Measurements from ENCODE around the gene ABCC1. TPM values are rescaled to one million over a fixed set of nuclear protein-coding genes. Genes with fewer than 3 reads are reported as not detected.

ABCC1 gene
- total and polyA plus RNA-seq, 4 donors, result 2.9 to 61.9 (median 43.6) TPM

DNA sequence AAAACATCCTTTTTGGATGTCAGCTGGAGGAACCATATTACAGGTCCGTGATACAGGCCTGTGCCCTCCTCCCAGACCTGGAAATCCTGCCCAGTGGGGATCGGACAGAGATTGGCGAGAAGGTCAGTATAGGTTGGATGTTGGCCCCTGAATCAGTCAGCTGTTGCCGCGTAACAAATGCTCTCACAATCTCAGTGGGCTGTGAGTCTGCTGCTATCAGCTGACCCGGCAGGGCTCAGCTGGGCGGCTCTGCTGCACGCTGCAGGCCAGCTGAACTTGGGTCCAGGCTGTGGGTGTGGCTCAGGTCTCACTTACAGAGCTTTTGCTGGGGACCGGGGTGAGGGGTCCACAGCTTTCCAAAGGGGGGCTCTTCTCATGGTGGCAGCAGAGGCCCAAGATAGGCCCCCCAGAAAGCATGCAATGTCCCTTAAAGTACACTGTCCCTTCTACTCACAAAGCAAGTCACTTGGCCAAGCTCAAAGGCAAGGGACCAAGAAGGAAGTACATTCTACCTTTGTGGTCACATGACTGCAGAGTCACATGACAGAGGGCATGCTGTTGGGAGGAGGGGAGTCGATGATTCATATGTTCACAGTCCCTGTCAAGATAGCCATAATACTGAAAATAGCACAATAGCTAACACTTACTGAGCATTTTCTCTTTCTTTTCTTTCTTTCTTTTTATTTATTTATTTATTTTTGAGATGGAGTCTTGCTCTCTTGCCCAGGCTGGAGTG, 134.2 kb downstream of the ABCC1 start:
- Histone ChIP-seq H3K27ac (ENCODE audit: low read depth in 1 of 2, low read length in 2 of 2) (no peak overlapping the region), H3K27me3 (ENCODE audit: control insufficient read depth in 1 of 2, insufficient read depth in 2 of 2, low read length in 1 of 2) (no peaks in the 10 kb centered on the region), H3K9me3 (ENCODE audit: control insufficient read depth, low read length) (no peaks in the 10 kb centered on the region), H3K4me1 (ENCODE audit: control insufficient read depth in 1 of 2, insufficient read depth in 2 of 2, low read length in 2 of 2) (no peaks in the 10 kb centered on the region), H3K36me3 (ENCODE audit: control insufficient read depth in 1 of 2, insufficient read depth in 2 of 2, low read length in 1 of 2) (peaks cover 0 to 4% of the 10 kb centered on the region in 2 donors), H3K4me3 (ENCODE audit: low read length in 2 of 2) (no peak overlapping the region)
- 96 to 97% methylated on average over 10 of the region's 10 CpGs for WGBS, 2 donors
- no peak for ATAC-seq (ENCODE audit: low FRiP score)
- intact Hi-C loops (cut with DNase I), result loop anchor here in 1 of 2 donors (10.0 kb wide), 1 partner anchor 229 kb away; the partner anchor contains the start of gene MYH11
- DNase-seq, result no peak

DNA sequence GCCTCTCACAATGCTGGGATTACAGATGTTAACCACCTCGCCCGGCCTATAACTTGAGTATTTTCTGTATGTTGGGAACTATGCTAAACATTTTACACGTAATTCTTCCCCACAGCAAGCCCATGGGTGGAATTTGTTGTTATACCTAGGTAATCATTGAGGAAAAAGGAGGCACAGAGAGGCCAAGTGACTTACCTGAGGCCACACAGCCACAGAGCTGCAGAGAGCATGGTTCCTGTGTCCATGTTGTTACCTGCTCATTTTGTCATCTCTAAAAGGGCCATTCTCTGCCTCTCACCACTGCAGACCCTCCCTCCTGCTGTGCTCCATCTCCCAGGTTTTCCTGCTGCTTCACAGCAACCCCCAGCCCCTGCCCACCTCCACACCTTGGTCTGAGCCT, 135.5 kb downstream of the ABCC1 start:
- Histone ChIP-seq H3K4me3 (ENCODE audit: low read length in 2 of 2) (no peak overlapping the region), H3K36me3 (ENCODE audit: control insufficient read depth in 1 of 2, insufficient read depth in 2 of 2, low read length in 1 of 2) (peaks cover 0 to 4% of the 10 kb centered on the region in 2 donors), H3K9me3 (ENCODE audit: control insufficient read depth, low read length) (no peaks in the 10 kb centered on the region), H3K27me3 (ENCODE audit: control insufficient read depth in 1 of 2, insufficient read depth in 2 of 2, low read length in 1 of 2) (no peaks in the 10 kb centered on the region), H3K27ac (ENCODE audit: low read depth in 1 of 2, low read length in 2 of 2) (no peak overlapping the region), H3K4me1 (ENCODE audit: control insufficient read depth in 1 of 2, insufficient read depth in 2 of 2, low read length in 2 of 2) (peaks cover 0 to 3% of the 10 kb centered on the region in 2 donors)
- 91 to 97% methylated on average over 3 of the region's 3 CpGs for WGBS, 2 donors
- DNase-seq, result no peak
- intact Hi-C loops (cut with DNase I), result loop anchor here in 1 of 2 donors (10.0 kb wide), 1 partner anchor 230 kb away; the partner anchor contains the start of gene MYH11
- no peak for ATAC-seq (ENCODE audit: low FRiP score)

DNA sequence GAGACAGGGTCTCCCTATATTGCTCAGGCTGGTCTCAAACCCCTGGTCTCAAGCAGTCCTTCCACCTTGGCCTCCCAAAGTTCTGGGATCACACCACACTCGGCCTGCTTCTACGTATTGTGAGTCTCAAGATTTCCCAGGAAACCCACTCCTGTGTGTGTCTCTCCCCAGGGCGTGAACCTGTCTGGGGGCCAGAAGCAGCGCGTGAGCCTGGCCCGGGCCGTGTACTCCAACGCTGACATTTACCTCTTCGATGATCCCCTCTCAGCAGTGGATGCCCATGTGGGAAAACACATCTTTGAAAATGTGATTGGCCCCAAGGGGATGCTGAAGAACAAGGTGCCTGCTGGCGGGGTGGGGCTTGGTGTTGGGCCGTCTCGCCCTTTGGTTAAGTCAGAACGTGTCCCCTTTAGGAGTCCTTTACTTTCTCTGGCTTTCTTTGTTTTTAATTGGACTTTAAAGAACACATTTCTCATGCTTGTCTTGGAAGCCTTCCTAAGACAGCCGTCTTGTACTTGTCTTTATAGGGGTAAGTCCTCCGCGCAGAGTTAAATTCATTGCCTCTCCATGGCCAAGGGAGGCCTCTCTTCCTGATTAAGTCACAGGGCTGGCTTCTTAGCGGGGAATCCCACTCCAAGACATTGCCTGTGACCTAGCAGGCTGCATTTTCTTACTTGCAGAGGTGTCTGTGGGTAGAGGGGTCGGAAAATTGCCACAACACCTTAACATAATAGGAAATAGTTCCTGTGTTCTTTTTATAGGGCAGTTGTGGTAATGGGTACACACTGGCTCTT, 137.4 kb downstream of the ABCC1 start:
- Histone ChIP-seq H3K27me3 (ENCODE audit: control insufficient read depth in 1 of 2, insufficient read depth in 2 of 2, low read length in 1 of 2) (no peaks in the 10 kb centered on the region), H3K36me3 (ENCODE audit: control insufficient read depth in 1 of 2, insufficient read depth in 2 of 2, low read length in 1 of 2) (peaks cover 0 to 4% of the 10 kb centered on the region in 2 donors), H3K9me3 (ENCODE audit: control insufficient read depth, low read length) (no peaks in the 10 kb centered on the region), H3K4me3 (ENCODE audit: low read length in 2 of 2) (no peak overlapping the region), H3K4me1 (ENCODE audit: control insufficient read depth in 1 of 2, insufficient read depth in 2 of 2, low read length in 2 of 2) (peaks cover 0 to 3% of the 10 kb centered on the region in 2 donors), H3K27ac (ENCODE audit: low read depth in 1 of 2, low read length in 2 of 2) (peak overlapping the region in 1 of 2 donors; percentile 85)
- WGBS, 2 donors, result 7 to 11% methylated on average over 18 of the region's 18 CpGs
- peak; percentile 65 for ATAC-seq (ENCODE audit: low FRiP score)
- no peak for DNase-seq
- intact Hi-C loops (cut with DNase I), result loop anchor here in 1 of 2 donors (10.0 kb wide), 1 partner anchor 232 kb away; the partner anchor contains the start of gene MYH11

DNA sequence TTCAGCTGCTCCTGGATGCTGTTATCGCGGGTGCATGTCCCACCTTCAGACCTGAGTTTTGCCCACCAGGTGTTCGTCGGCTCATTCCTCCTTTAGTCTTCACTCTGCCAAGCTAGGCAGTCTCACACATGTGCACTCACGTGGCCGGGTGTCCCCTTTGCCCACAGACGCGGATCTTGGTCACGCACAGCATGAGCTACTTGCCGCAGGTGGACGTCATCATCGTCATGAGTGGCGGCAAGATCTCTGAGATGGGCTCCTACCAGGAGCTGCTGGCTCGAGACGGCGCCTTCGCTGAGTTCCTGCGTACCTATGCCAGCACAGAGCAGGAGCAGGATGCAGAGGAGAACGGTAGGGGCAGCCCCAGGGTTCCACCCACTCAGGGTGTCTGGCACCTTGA, 140.8 kb downstream of the ABCC1 start:
- H3K9me3 ChIP-seq (ENCODE audit: control insufficient read depth, low read length), result no peaks in the 10 kb centered on the region
- WGBS, 2 donors, result 89 to 91% methylated on average over 19 of the region's 19 CpGs
- intact Hi-C loops (cut with DNase I), result loop anchor here in 1 of 2 donors (10.0 kb wide), 2 partner anchors 65 to 215 kb away; no protein-coding TSS in a partner anchor
- DNase-seq (no peak), ATAC-seq (ENCODE audit: low FRiP score) (no peak)
- H3K27ac ChIP-seq (ENCODE audit: low read depth in 1 of 2, low read length in 2 of 2), result no peak overlapping the region
- no peak overlapping the region for H3K4me3 ChIP-seq (ENCODE audit: low read length in 2 of 2)
- peaks cover 0 to 8% of the 10 kb centered on the region in 2 donors for H3K4me1 ChIP-seq (ENCODE audit: control insufficient read depth in 1 of 2, insufficient read depth in 2 of 2, low read length in 2 of 2)
- H3K36me3 ChIP-seq (ENCODE audit: control insufficient read depth in 1 of 2, insufficient read depth in 2 of 2, low read length in 1 of 2), result no peaks in the 10 kb centered on the region
- H3K27me3 ChIP-seq (ENCODE audit: control insufficient read depth in 1 of 2, insufficient read depth in 2 of 2, low read length in 1 of 2), result no peaks in the 10 kb centered on the region

DNA sequence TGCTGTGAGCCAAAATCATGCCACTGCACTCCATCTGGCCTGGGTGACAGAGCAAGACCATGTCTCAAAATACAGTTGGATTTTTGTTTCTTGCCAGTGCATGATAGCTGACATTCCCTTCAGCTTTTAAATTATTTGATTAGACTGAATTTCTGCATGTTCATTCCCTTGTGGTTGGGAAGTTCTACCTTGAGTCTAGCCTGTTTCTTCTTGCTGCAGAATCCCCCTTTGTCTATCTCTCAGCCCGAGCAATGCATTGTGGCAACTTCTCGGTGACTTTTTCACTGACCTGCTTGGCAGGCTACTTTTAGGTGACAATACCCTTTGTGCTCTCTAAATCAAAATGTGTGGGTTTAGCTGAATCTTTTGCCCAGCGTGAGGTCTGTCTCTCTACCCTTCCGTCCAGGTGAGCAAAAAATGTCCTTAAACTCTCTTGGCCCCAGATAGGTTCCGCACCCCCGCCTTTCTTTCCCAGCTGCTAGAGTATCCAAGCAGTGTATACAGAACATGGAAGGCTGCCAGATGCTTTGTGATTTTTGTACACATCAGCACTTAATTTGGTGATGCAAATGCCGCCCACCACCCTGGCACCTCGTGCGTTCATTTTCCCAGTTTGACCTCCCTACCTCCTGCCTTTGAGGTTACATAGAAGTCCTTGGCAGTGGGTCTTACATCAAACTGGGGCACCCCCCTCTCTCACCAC, 143.7 kb downstream of the ABCC1 start:
- no peaks in the 10 kb centered on the region for H3K36me3 ChIP-seq (ENCODE audit: control insufficient read depth in 1 of 2, insufficient read depth in 2 of 2, low read length in 1 of 2)

DNA sequence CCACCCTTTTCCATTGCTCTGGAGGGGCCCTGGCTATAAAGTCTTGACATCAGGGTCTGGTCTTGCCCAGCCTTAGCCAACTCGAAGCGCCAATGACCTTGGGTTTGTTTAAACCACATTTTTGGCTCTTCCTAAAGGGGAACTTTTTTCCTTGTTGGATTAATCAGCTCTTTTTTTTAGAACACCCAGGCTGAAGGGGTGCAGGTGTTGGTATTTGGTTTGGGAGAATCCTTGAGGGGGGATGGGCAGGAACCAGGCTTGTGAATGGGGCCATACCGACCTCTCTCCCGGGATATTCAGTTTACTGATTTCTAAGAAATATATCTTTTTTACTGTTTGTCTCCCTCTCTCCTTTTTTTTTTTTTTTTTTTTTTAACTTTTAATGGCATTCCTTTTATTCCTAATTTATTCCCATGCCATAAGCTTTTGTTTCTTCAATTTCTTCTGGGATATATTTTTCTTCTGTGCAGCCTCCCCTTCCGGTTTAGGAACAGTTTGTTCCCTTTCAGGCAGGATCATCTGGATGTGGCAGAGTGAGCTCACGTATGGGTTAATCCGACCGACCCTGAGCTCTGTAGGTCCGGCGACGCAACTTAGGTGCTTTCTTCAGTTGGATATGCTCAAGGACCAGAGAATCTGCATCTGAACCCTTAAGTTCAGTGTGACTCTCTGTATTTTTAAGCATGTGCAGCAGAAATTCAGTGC, 144.4 kb downstream of the ABCC1 start:
- DNase-seq (no peak), ATAC-seq (ENCODE audit: low FRiP score) (no peak)
- H3K4me1 ChIP-seq (ENCODE audit: control insufficient read depth in 1 of 2, insufficient read depth in 2 of 2, low read length in 2 of 2), result peaks cover 0 to 8% of the 10 kb centered on the region in 2 donors
- no peak overlapping the region for H3K4me3 ChIP-seq (ENCODE audit: low read length in 2 of 2)
- H3K36me3 ChIP-seq (ENCODE audit: control insufficient read depth in 1 of 2, insufficient read depth in 2 of 2, low read length in 1 of 2), result peaks cover 0 to 3% of the 10 kb centered on the region in 2 donors
- H3K27ac ChIP-seq (ENCODE audit: low read depth in 1 of 2, low read length in 2 of 2), result peak overlapping the region in 1 of 2 donors; percentile 1
- H3K9me3 ChIP-seq (ENCODE audit: control insufficient read depth, low read length), result no peaks in the 10 kb centered on the region
- no peaks in the 10 kb centered on the region for H3K27me3 ChIP-seq (ENCODE audit: control insufficient read depth in 1 of 2, insufficient read depth in 2 of 2, low read length in 1 of 2)
- 27 to 34% methylated on average over 11 of the region's 11 CpGs for WGBS, 2 donors
- intact Hi-C loops (cut with DNase I), result loop anchor here in 1 of 2 donors (10.0 kb wide), 2 partner anchors 61 to 219 kb away; no protein-coding TSS in a partner anchor

More for the DNA sequence above, 143.7 kb downstream of the ABCC1 start:
- intact Hi-C loops (cut with DNase I), result loop anchor here in 1 of 2 donors (10.0 kb wide), 2 partner anchors 62 to 218 kb away; no protein-coding TSS in a partner anchor
- Histone ChIP-seq H3K4me3 (ENCODE audit: low read length in 2 of 2) (no peak overlapping the region), H3K27ac (ENCODE audit: low read depth in 1 of 2, low read length in 2 of 2) (peak overlapping the region in 1 of 2 donors; percentile 1), H3K27me3 (ENCODE audit: control insufficient read depth in 1 of 2, insufficient read depth in 2 of 2, low read length in 1 of 2) (no peaks in the 10 kb centered on the region), H3K9me3 (ENCODE audit: control insufficient read depth, low read length) (no peaks in the 10 kb centered on the region), H3K4me1 (ENCODE audit: control insufficient read depth in 1 of 2, insufficient read depth in 2 of 2, low read length in 2 of 2) (peaks cover 0 to 8% of the 10 kb centered on the region in 2 donors)
- no peak for ATAC-seq (ENCODE audit: low FRiP score)
- WGBS, 2 donors, result 26 to 31% methylated on average over 9 of the region's 9 CpGs
- no peak for DNase-seq

DNA sequence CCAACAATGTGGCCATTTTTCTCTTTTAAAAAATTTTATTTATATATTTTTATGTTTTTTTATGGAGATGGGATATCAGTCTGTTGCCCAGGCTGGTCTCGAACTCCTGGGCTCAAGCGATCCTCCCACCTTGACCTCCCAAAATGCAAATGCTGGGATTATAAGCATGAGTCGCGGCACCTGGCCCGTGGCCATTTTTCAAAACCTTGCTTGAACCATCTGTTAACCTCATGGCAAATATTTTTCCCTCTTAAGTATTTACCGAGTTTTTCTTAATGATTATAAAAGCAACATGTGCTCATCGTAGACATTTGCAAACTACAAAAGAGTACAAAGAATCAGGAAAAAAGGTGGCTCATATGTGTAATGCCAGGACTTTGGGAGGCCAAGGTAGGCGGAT, 146.2 kb downstream of the ABCC1 start:
- DNase-seq, result no peak
- Histone ChIP-seq H3K36me3 (ENCODE audit: control insufficient read depth in 1 of 2, insufficient read depth in 2 of 2, low read length in 1 of 2) (peaks cover 0 to 7% of the 10 kb centered on the region in 2 donors), H3K9me3 (ENCODE audit: control insufficient read depth, low read length) (no peaks in the 10 kb centered on the region), H3K4me1 (ENCODE audit: control insufficient read depth in 1 of 2, insufficient read depth in 2 of 2, low read length in 2 of 2) (peaks cover 0 to 5% of the 10 kb centered on the region in 2 donors), H3K27ac (ENCODE audit: low read depth in 1 of 2, low read length in 2 of 2) (peak overlapping the region in 1 of 2 donors; percentile 85), H3K4me3 (ENCODE audit: low read length in 2 of 2) (no peak overlapping the region), H3K27me3 (ENCODE audit: control insufficient read depth in 1 of 2, insufficient read depth in 2 of 2, low read length in 1 of 2) (no peaks in the 10 kb centered on the region)
- WGBS, 2 donors, result 60 to 61% methylated on average over 8 of the region's 8 CpGs
- ATAC-seq (ENCODE audit: low FRiP score), result no peak
- intact Hi-C loops (cut with DNase I), result loop anchor here in 1 of 2 donors (10.0 kb wide), 2 partner anchors 59 to 221 kb away; no protein-coding TSS in a partner anchor

Data from aorta (tissue), 5 donors.